Fibroblast of lung (primary cell): ENCODE data around the gene NDOR1. TPM values are rescaled to one million over a fixed set of nuclear protein-coding genes. Genes with fewer than 3 reads are reported as not detected.

Source experiments
- DNase-seq, 2 donors: peaks; one replicate each; pipeline versions ENCODE4 v3.0.0 to v3.0.0-alpha.2; 2010; ENCODE audit warnings: low read depth in 2 of 2
- H2AFZ ChIP-seq: 2 replicates; pipeline ENCODE4 v1.5.1; 2012; ENCODE audit warnings: low read length, control low read depth, inconsistent platforms
- H3K27ac ChIP-seq: 2 replicates; pipeline ENCODE4 v1.5.1; 2011; ENCODE audit warnings: low read length, control low read depth; ENCODE audit not compliant: insufficient read depth
- H3K27me3 ChIP-seq: 2 replicates; pipeline ENCODE4 v1.5.1; 2011; ENCODE audit warnings: mild to moderate bottlenecking, low read length; ENCODE audit not compliant: control insufficient read depth, insufficient read depth
- H3K36me3 ChIP-seq: 2 replicates; pipeline ENCODE4 v1.5.1; 2011; ENCODE audit warnings: low read length; ENCODE audit not compliant: control insufficient read depth, insufficient read depth
- H3K4me1 ChIP-seq: 2 replicates; pipeline ENCODE4 v1.5.1; 2011; ENCODE audit warnings: low read length; ENCODE audit not compliant: control insufficient read depth, insufficient read depth; ENCODE audit errors: extremely low read depth
- H3K4me2 ChIP-seq: 2 replicates; pipeline ENCODE4 v1.5.1; 2011; ENCODE audit warnings: low read length, control low read depth; ENCODE audit not compliant: insufficient read depth; ENCODE audit errors: extremely low read depth
- H3K4me3 ChIP-seq, 4 experiments: fragments of 200-600 bp in 1 of 4; sonication (generic) in 1 of 4; replicated peaks in 1 of 4; 2 replicates each; pipeline ENCODE4 v1.5.1; 2011 to 2016; ENCODE audit warnings: low read length in 4 of 4, low read depth in 3 of 4, mild to moderate bottlenecking in 3 of 4, control low read depth in 2 of 4, inconsistent platforms in 1 of 4, mixed read lengths in 1 of 4; ENCODE audit not compliant: insufficient read depth in 1 of 4; ENCODE audit errors: control extremely low read depth in 1 of 4
- H3K79me2 ChIP-seq: 2 replicates; pipeline ENCODE4 v1.5.1; 2012; ENCODE audit warnings: mild to moderate bottlenecking, low read length, inconsistent platforms; ENCODE audit not compliant: control insufficient read depth, insufficient read depth
- H3K9ac ChIP-seq: 2 replicates; pipeline ENCODE4 v1.5.1; 2011; ENCODE audit warnings: mild to moderate bottlenecking, low read length, control low read depth; ENCODE audit not compliant: insufficient read depth
- H3K9me3 ChIP-seq: 2 replicates; pipeline ENCODE4 v1.5.1; 2012; ENCODE audit warnings: low read depth, low read length; ENCODE audit not compliant: control insufficient read depth, insufficient read depth
- H4K20me1 ChIP-seq: 2 replicates; pipeline ENCODE4 v1.5.1; 2011; ENCODE audit warnings: low read length; ENCODE audit not compliant: control insufficient read depth, insufficient read depth; ENCODE audit errors: extremely low read depth
- EZH2 ChIP-seq: IDR thresholded peaks from 2 replicates; pipeline ENCODE4 v1.5.1; 2012; ENCODE audit warnings: low read length, control low read depth, mild to moderate bottlenecking; ENCODE audit errors: missing control alignments
- polyA plus RNA-seq, 2 donors: library from polyadenylated mRNA; depleted of rRNA in 1 of 2; stranded (reverse) in 1 of 2; unstranded in 1 of 2; fragments of >200 nt; gene quantifications; 2 replicates each; pipeline ENCODE4 v1.2.1, GENCODE V29; 2011 to 2012; ENCODE audit warnings: missing spikeins in 1 of 2
- total RNA-seq: library from RNA; depleted of rRNA; stranded (reverse); fragments of >200 nt; gene quantifications from 2 replicates; pipeline ENCODE4 v1.2.1, GENCODE V29; 2014
- TF ChIP-seq, protein P1 (sequence below), 2 donors: IDR thresholded peaks in 1 of 2; conservative IDR thresholded peaks in 1 of 2; 1 replicate in 1 of 2; 2 replicates in 1 of 2; pipeline ENCODE4 v1.5.1; 2011 to 2012; ENCODE audit warnings: low read length in 2 of 2, control low read depth in 1 of 2, inconsistent platforms in 1 of 2, low read depth in 1 of 2, mild to moderate bottlenecking in 1 of 2

The NDOR1 gene
- total and polyA plus RNA-seq, 2 donors (not counting 1 experiment from before 2014, with no cell fraction given) = 2.4 to 3.1 TPM

- no peaks in the 10 kb centered on the region for H3K79me2 ChIP-seq
- H4K20me1 ChIP-seq = no peaks in the 10 kb centered on the region
- no peaks in the 10 kb centered on the region for H3K9me3 ChIP-seq
- no peaks in the 10 kb centered on the region for H3K27me3 ChIP-seq
- no peaks in the 10 kb centered on the region for H3K4me1 ChIP-seq
- TF ChIP-seq, protein P1, sequence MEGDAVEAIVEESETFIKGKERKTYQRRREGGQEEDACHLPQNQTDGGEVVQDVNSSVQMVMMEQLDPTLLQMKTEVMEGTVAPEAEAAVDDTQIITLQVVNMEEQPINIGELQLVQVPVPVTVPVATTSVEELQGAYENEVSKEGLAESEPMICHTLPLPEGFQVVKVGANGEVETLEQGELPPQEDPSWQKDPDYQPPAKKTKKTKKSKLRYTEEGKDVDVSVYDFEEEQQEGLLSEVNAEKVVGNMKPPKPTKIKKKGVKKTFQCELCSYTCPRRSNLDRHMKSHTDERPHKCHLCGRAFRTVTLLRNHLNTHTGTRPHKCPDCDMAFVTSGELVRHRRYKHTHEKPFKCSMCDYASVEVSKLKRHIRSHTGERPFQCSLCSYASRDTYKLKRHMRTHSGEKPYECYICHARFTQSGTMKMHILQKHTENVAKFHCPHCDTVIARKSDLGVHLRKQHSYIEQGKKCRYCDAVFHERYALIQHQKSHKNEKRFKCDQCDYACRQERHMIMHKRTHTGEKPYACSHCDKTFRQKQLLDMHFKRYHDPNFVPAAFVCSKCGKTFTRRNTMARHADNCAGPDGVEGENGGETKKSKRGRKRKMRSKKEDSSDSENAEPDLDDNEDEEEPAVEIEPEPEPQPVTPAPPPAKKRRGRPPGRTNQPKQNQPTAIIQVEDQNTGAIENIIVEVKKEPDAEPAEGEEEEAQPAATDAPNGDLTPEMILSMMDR (conservative IDR thresholded peaks at IDR 0.05 in 1 of 2, IDR thresholded peaks at IDR 0.05 in 1 of 2; ENCODE audit: low read depth in 1 of 2, low read length in 2 of 2) = no peak
- no peak overlapping the region for H3K27ac ChIP-seq
- H2AFZ ChIP-seq = no peak overlapping the region
- DNase-seq = no peak
- H3K4me2 ChIP-seq = no peak overlapping the region
- H3K9ac ChIP-seq = no peak overlapping the region
- H3K36me3 ChIP-seq = no peaks in the 10 kb centered on the region
- H3K4me3 ChIP-seq = no peak overlapping the region
These were observed 24.6 kb downstream of the NDOR1 start for GRCh38 chr9:137229903-137230704.

- no peak within 1 kb of the TSS for H3K4me2 ChIP-seq
- H3K79me2 ChIP-seq = no peaks in the 10 kb centered on the region
- no peak within 1 kb of the TSS for H3K9ac ChIP-seq
- H2AFZ ChIP-seq = no peak within 1 kb of the TSS
- no peak within 1 kb of the TSS for H3K27ac ChIP-seq
- no peaks in the 10 kb centered on the region for H4K20me1 ChIP-seq
- no peak for DNase-seq
- no peaks in the 10 kb centered on the region for H3K4me1 ChIP-seq
- H3K9me3 ChIP-seq = no peaks in the 10 kb centered on the region
- no peaks in the 10 kb centered on the region for H3K36me3 ChIP-seq
- no peaks in the 10 kb centered on the region for H3K27me3 ChIP-seq
- TF ChIP-seq, protein P1 (conservative IDR thresholded peaks at IDR 0.05 in 1 of 2, IDR thresholded peaks at IDR 0.05 in 1 of 2; ENCODE audit: low read depth in 1 of 2, low read length in 2 of 2) = no peak
- no peak for TF ChIP-seq EZH2
- H3K4me3 ChIP-seq = no peak within 1 kb of the TSS
These were observed 25.3 kb downstream of the NDOR1 start, which contains the start of gene SLC34A3 for GRCh38 chr9:137230705-137231371. TSS of gene SLC34A3 (plus strand) at chr9:137230901. CDS start at chr9:137231703, 802 bp downstream.

DNA sequence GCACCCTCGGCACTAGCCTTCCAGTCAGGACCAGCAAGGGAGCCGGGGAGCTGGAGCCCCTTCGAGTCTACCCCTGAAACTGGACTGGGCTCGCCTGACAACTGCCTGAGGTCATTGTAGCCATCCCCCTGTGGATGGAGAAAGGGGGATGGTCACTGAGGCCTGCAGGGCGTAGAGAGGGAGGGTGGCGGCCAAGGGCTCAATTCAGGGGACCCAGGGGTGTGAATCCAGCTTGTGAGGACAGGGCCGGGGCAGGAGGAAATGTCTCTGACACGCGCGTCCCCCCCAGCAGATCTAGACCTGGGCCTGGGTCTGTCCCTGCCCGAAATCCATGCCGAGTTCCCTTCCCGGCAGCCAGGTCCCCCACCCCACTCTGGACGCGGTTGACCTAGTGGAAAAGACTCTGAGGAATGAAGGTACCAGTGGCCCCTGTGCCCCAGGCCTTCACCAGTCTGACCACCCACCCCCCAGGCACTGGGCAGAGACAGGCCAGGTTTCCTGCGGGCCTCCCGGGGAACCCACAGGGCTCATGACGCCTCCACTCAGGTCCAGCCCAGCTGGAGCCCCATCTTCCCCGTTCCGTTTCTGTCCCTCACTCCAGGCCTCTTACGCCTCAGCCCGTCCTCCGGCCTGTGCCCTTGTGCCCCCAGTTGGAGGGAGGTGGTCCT lies 26.0 kb downstream of the NDOR1 start:
- H3K4me2 ChIP-seq = no peak overlapping the region
- no peak overlapping the region for H3K9ac ChIP-seq
- no peaks in the 10 kb centered on the region for H4K20me1 ChIP-seq
- H3K36me3 ChIP-seq = no peaks in the 10 kb centered on the region
- H2AFZ ChIP-seq = no peak overlapping the region
- no peak overlapping the region for H3K4me3 ChIP-seq
- DNase-seq = no peak
- TF ChIP-seq, protein P1 (conservative IDR thresholded peaks at IDR 0.05 in 1 of 2, IDR thresholded peaks at IDR 0.05 in 1 of 2; ENCODE audit: low read depth in 1 of 2, low read length in 2 of 2) = no peak
- TF ChIP-seq EZH2 = no peak
- no peak overlapping the region for H3K27ac ChIP-seq
- no peaks in the 10 kb centered on the region for H3K9me3 ChIP-seq
- no peaks in the 10 kb centered on the region for H3K79me2 ChIP-seq
- H3K4me1 ChIP-seq = no peaks in the 10 kb centered on the region
- no peaks in the 10 kb centered on the region for H3K27me3 ChIP-seq
